NCI-H1105 (cell line): ENCODE measurements around the gene KLF5.

Experiments used
- DNase-seq: peaks from one replicate; lab custom pipeline; 2025; lab: John Stamatoyannopoulos, UW

The KLF5 gene

DNA sequence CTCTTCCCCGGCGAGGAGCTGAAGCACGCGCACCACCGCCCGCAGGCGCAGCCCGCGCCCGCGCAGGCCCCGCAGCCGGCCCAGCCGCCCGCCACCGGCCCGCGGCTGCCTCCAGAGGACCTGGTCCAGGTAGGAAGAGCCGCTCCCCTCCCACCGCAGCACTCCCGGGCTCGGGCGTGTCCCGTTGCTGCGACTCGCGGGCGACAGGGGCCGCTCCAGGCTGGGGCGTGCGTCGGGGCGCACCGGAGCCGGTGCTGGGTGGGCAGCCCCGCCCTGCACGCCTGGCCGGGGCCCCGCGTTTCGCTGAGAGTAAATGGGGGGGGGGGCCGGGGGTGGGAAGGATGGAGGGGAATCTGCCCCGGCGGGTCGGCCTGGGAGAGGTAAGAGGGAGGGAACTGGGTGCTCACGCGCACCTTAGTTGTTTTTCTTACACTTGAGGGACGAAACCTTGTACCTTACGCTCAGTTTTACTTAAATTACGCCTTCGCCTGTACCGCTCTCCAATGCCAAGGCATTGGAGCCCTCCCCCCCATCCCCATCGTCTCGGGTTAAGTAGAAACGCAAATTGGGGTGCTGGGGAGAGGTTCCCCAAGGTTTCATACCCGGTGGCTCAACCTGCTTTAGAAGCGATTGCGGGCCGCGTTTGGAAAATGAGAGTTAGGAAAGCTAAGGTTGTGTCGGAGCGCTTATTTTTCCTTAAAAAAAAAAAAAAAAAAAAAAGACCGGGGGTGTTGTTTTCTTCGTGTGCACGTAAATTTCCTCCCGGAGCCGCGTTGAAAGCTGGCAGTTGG, 850 bp downstream of the KLF5 start:
- no peak for DNase-seq

DNA sequence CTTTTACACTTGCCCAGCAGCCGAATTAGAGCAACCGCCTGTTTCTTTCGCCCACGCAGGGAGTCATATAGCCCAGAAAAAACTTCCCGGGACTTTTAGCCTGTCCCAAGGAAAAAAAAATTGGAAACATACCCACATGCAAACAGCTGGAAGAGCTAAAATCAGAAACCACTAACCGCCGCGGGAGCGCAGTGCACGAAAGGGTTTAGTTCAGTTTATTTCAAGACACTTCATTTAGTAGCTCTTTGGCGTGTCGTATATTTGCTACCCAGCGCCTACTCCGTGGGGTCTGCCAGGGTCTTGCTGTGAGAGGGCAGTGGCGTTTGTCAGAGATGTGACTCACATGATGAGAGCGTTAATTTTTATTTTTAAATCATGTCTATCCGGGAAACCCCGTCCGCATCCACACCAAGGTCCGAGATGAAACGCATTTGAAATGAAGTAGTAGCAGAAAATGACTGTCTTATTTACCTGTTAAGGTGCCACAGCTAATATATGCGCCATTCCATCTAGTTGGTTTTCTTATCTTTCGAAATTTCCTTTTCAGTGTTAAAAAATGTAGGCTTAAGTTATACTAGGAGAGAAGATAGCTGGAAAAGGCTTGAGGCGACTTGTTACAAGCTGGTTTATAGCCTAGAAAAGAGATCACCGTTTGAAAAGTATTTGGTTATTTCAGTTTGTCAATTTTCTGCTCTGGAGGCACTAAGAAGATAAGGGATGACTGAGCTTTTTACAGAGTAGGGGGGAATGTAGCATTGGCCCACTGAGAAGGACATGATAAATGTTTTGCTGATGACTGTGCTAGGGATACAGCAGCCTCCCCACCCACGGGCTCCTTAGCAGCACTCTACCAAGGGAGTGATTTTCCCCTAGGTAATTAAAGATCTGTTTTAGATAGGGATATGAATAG, 1.7 kb downstream of the KLF5 start:
- DNase-seq, result no peak

DNA sequence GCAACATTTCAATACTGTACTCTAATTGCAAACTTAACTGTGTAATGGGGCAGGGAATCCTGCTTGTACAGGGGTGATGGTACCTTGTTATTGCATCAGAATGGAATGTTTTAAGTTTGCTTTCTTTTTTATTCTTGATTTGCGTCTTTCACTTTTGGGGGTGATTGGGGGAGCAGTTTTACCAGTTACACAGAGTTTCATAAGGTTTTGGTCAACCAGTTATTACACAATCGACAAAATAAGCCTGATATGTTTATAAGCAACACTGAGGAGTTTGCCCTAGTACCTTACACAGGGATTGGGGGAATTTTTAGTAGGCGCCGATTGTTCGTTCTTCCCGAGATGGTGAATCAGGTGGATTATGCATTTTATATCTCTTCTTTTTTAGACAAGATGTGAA, 2.7 kb downstream of the KLF5 start:
- DNase-seq, result no peak

DNA sequence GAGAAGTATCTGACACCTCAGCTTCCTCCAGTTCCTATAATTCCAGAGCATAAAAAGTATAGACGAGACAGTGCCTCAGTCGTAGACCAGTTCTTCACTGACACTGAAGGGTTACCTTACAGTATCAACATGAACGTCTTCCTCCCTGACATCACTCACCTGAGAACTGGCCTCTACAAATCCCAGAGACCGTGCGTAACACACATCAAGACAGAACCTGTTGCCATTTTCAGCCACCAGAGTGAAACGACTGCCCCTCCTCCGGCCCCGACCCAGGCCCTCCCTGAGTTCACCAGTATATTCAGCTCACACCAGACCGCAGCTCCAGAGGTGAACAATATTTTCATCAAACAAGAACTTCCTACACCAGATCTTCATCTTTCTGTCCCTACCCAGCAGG, 3.1 kb downstream of the KLF5 start:
- no peak for DNase-seq

DNA sequence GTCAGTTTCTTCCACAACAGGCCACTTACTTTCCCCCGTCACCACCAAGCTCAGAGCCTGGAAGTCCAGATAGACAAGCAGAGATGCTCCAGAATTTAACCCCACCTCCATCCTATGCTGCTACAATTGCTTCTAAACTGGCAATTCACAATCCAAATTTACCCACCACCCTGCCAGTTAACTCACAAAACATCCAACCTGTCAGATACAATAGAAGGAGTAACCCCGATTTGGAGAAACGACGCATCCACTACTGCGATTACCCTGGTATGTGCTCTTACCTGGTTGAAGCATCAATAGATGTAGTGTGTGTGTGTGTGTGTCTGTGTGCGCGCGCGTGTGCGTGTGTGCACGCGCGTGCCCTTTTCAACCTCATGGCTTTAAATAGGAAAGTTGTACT, 3.7 kb downstream of the KLF5 start:
- DNase-seq, result no peak

DNA sequence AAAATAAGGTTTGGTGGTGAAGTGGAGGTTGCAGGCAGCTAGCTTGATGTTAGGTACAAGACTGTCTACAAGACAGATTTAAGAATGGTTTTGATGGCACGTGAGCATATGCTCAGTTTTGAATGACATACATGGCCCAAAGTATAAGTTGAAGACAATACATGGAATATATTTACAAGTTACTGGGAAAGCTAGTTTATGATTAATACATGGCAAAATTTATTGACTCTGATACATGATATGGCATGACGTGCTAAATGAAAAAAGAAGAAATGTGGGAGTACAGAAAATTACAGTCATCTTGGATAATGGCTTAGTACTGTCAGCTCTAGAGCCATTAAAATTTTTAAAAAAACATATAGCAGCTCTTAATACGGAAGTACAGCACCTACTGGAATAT, 4.4 kb downstream of the KLF5 start:
- DNase-seq, result no peak

DNA sequence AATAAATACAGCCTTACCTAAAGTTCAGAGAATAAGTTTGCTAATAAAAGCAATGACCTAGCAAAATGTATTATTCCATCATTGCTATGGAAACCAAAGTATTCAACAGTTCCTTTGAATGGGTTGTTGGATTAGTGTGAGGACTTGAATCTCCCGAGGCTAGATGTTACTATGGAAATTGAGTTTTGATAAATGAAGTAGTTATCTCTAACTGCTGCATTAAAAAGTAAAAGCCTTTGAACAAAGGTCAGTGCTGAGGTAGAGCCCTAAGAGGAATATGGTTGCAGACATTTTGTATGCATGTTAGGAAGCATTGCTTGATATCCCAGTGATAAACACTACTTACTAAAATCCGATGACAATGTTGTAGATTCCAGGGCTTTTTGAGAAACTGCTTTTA, 6.2 kb downstream of the KLF5 start:
- DNase-seq, result no peak

DNA sequence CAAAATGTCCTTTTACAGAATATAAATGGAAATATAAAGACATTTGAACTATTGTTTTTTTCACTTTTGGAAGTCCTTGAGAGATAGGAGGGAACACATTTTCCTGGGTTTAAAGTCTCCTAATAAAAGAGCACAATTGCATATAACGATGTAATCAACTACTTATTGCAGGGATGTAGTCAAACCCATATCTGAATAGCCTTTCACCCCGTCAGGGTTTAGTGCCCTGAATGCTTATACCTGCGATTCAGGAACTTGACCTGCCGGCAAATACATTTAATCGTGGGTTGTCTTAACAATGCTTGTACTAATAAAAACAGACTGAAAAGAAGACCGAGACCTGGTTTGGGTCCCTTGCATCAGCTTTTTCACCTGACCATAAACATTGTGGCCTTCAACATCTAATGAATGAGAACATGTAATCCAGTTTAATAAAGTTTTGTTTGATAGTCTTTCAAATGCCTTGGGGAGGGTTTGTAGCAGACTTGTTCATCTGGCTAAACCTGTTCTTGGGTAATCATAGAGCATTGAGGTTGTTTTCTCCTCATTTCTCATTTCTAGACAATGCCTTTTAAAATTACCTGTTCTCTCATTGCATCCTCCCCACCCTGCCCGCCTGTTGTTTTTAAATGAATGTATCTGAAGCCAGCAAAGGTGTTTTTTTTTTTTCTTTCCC, 7.0 kb downstream of the KLF5 start:
- DNase-seq, result no peak

DNA sequence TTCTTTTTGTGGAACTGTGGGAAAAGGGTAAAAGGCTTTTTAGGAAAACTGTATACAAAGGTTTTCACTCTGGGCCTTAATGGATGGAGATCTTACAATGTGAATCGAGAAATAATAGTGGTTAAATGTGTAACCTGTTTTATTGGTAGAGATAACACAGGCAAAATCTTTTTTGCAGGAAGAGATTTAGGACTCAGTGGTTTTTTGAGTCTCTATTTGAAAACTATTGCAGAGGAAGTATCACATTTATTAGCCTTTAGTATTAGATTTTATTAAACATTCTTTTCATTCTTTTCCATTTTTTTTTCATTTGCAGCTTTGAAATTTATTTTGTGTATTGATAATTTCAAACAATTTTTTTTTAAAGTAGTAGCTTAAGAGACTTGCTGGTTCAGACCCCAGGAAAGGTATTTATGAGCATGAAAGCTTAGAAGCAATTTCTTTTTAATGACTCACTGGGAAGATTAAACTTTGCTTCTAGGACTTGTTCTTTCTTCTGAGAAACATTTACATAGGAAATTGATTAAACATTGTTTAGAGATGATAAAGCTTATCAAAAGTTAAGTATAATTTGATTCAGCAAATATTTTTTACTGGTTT, 10.5 kb downstream of the KLF5 start:
- DNase-seq, result no peak

DNA sequence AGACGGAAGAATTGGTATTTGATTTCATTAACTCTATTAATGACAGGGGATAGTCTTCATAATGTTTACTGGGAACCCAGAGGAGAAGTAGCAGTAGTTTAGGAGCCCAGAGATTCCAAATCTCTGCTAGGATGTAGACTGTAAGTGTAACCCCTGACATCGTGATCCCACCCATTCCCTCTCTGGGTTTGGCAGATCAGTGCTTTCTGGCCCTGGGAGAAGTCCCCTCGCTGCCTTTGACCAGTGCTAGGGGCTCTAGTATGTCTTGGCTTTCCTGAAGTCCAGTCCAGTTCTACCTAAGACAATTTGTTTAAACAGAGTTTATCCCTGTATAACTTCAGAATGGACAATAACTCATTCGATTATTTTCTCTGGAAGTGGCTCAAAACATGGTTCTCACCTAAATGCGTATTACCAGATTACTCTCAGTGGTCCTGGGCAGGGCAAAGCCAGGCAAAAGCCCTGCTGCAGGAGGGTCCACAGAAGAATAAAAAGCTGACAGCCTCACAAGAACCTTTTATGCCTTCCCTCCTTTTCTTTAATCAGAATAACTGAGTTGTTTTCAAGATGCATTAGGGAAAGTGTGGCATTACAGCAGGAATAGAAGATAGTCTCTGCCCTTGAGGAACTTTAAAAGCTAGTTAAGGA, 11.8 kb downstream of the KLF5 start:
- no peak for DNase-seq

DNA sequence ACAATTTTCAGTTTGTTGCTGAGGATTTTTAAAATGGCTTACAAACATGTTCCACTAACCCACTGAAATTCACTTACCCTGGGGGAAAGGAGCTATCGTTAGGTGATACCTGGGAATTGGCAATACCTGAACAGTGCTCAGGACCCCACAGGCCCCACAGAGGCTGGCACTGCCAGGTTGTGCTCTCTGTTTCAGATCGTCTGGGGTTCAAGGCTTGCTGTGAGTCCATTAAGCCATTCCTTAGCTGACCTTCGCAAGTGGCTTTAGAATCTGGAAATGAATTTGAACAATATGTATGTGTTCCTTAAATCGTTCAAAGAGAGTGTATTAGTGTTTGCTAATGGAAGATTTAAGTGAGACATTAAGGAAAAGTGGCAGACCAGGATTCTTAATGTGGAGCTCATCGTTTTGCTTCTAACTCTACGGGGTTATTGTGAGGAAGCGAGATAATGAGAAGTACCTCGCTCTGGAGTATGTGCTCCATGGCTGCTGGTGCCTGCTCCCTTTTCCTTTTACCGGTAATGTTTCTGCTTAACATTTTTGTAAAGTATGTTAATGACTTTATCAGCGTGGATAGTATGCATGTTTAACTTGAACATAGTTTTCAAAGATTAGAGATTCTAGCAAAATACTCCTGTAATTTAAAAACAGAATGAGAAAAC, 13.6 kb downstream of the KLF5 start:
- no peak for DNase-seq

DNA sequence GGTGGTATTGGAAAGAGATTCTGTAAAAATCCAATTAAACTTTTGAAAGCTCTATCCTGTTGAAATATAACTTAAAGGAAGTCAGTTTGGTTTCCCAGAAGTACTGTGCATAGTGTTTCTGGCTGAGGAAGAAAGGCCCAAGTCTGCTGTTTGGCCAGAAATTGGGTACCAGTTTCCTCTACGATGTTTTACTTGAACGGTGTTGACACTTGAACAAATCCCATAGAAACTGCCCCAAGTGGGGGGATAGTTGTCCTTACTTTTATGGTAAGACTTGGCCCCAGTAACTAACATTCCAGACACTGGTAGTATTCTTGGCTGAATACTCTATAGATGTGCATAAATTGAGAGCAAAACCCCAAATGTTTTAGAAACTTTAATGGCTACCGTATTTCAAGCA, 14.2 kb downstream of the KLF5 start:
- DNase-seq, result no peak

DNA sequence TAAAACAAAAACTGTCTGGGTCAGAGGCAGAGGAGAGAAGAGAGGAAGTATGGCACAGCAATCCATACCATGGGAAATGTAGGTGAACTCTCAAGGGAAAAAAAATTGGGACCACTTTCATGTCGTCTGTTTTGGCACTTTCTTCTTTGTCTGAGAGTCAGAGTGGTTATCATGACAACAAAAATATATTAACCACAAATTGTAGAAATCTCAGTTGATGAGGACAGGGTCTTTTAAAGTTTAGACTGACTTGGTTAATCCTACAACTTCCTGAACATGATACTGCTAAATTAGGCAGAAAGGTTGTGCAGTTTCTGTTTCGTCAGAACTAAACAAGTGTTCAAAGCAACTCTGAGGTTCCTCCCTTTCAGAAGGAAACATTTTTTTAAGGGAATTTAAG, 15.2 kb downstream of the KLF5 start:
- no peak for DNase-seq

DNA sequence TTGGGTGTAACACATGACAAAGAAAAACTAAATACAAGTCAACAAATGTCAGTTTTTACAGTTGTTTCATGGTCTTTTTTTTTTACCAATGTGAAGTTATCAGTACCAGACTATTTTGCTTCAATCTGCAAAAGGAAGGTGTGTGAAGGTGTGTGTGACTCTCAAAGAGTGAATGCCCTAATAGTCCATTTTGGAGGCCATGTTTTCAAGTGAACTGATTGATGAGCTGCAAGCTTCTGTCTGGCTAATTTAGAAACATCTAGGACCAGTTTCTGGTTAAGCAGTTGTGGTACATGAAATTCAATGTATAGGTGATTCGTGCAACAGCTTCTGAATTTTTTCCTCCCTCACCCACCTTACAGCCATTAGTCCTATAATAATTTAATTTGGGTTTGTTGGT, 16.1 kb downstream of the KLF5 start:
- DNase-seq, result no peak

DNA sequence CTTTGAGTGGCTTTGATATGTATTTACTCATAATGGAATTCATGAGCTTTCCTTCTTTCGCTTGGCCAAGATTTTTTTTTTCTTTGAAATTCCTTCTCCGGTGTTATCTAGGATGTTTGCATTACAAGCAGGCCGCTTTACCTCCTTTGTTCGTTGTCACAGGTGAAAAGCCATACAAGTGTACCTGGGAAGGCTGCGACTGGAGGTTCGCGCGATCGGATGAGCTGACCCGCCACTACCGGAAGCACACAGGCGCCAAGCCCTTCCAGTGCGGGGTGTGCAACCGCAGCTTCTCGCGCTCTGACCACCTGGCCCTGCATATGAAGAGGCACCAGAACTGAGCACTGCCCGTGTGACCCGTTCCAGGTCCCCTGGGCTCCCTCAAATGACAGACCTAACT, 16.7 kb downstream of the KLF5 start:
- no peak for DNase-seq

DNA sequence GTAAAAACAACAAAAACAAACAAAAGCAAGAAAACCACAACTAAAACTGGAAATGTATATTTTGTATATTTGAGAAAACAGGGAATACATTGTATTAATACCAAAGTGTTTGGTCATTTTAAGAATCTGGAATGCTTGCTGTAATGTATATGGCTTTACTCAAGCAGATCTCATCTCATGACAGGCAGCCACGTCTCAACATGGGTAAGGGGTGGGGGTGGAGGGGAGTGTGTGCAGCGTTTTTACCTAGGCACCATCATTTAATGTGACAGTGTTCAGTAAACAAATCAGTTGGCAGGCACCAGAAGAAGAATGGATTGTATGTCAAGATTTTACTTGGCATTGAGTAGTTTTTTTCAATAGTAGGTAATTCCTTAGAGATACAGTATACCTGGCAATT, 17.1 kb downstream of the KLF5 start:
- no peak for DNase-seq

DNA sequence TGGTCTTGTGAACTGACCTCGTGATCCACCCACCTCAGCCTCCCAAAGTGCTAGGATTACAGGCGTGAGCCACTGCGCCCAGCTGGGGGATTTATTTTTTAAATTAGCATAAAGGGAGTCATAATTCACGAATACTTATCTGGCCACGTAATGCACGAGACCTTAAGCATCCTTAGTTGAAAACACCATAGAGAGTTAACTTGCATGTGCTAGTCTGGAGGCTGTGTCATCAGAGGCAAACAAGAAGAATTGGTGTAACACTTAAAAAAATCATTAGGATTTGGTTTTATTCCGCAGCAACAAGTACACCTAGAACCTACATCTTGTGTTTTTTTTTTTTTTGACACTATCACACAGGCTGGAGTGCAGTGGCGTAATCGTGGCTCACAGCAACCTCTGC, 19.1 kb downstream of the KLF5 start:
- no peak for DNase-seq

DNA sequence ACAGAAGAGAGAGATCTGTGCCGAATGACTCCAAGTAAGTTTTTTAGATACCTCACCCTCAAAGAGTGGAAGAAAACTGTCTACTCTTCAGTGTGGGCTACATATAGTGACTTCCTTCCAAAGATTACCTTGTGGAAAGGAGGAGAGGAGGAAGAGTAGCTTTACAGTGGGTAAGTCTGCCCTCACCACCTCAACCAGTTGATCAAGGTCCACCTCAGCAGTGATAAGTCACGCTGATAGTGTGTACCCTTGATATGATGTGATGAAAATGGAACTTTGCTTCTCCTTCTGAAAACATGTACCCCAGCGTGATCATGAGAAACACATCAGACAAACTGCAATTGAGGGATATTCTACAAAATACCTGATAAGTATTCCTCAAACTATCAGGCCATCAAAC, 20.6 kb downstream of the KLF5 start:
- no peak for DNase-seq

DNA sequence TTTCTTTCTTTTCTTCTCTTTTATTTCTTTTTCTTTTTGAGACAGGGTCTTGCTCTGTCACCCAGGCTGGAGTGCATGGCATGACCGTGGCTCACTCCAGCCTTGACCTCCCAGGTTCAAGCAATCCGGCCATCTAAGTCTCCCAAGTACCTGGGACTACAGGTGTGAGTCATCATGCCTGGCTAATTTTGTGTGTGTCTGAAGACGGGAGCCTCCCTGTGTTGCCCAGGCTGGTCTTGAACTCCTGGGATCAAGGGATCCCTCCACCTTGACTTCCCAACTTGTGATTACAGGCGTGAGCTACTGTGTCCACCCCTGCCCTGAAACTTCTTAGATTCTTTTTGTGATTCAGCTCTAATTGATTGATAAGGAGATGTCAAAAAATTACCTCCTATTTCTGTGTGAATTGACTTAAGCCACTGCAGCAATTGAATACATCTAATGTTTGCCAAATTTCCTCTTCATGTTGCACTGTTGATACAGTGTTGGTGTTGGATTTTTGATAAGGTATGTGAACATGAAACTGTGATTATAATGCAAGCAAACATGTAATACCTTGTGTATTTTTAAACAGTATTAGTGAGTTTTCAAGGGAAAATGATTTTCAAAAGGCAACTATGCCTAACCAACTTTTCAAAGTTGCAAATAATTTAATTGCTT, 22.6 kb downstream of the KLF5 start:
- no peak for DNase-seq

DNA sequence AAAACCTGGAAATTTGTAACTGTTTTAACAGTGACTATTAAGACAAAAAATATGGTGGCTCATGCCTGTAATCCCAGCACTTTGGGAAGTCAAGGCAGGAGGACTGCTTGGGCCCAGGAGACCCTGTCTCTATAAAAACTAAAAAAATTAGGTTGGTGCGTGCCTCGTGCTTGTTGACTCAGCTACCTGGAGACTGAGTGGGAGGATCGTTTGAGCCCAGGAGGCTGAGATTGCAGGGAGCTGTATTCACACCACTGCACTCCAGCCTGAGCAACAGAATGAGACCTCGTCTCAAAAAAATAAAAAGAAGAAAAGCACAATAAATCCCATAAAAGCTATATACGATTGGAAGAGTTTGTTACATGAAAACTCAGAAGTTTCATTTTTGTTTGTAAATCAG, 23.7 kb downstream of the KLF5 start:
- DNase-seq, result no peak

DNA sequence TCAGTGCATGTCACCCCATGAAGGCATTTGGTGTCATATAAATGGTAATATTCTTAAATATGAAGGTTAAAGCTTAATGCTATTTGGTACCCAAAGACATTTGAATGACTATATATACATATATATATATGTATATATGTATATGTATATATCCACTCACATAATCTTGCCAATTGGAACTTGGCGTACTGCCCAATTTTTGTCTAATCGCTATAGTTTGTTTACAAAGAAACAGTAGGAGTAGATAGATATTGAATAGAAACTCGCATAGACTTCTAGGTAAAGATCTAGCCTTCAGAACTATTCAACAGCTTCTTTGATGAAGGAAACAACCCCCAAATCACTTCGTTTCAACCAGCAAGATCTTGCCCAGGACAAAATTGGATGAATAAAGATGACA, 24.1 kb downstream of the KLF5 start:
- no peak for DNase-seq
